ENCODE measurements around the gene CCDC3.

DNA sequence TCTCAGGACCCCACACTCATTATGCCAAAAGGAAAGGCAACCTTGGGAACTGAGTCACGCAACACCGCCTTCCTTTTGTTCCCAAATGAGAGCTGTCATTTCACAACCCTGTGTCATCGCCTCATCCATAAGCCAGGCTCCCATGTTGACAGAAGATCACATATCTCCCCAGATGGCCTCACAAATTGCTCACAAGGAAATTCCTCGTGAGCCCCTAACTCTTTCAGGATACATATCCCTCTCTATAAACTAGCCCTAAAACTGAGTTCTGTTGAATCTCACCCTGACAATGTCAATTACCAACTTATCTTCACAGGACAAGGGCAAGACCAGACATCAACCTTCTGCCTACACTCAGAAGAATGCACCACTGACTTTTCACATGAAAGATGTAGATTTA is 22.6 kb downstream of the CCDC3 start:
- TF ChIP-seq NFRKB (IDR thresholded peaks at IDR 0.05): no peak
- no peak for TF ChIP-seq TARDBP (IDR thresholded peaks at IDR 0.05)
- TF ChIP-seq FOXK2 (IDR thresholded peaks at IDR 0.05): no peak
- no peak for TF ChIP-seq CTBP1 (IDR thresholded peaks at IDR 0.05; ENCODE audit: borderline replicate concordance)
- TF ChIP-seq, protein P1, sequence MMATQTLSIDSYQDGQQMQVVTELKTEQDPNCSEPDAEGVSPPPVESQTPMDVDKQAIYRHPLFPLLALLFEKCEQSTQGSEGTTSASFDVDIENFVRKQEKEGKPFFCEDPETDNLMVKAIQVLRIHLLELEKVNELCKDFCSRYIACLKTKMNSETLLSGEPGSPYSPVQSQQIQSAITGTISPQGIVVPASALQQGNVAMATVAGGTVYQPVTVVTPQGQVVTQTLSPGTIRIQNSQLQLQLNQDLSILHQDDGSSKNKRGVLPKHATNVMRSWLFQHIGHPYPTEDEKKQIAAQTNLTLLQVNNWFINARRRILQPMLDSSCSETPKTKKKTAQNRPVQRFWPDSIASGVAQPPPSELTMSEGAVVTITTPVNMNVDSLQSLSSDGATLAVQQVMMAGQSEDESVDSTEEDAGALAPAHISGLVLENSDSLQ (IDR thresholded peaks at IDR 0.05): no peak
- no peak for TF ChIP-seq FOXA1 (IDR thresholded peaks at IDR 0.05)
- TF ChIP-seq ZNF384 (IDR thresholded peaks at IDR 0.05): no peak
- no peak for TF ChIP-seq HDGF (IDR thresholded peaks at IDR 0.05; ENCODE audit: borderline replicate concordance)
- no peak for TF ChIP-seq BHLHE40 (IDR thresholded peaks at IDR 0.05; ENCODE audit: borderline replicate concordance)
- no peak for TF ChIP-seq ELF4 (IDR thresholded peaks at IDR 0.05)
- TF ChIP-seq FOXM1 (IDR thresholded peaks at IDR 0.05; ENCODE audit: borderline replicate concordance): no peak
- TF ChIP-seq SP1 (IDR thresholded peaks at IDR 0.05): no peak
- TF ChIP-seq LEF1 (IDR thresholded peaks at IDR 0.05; ENCODE audit: borderline replicate concordance): no peak

Data from HEK293T (cell line).